NT2/D1 (cell line): Measurements from ENCODE around the gene RGS2.

ENCODE experiments used
- DNase-seq: peaks from one replicate; pipeline ENCODE4 v3.0.0-alpha.2; 2011; ENCODE audit warnings: low read depth, low spot score
- H3K27me3 ChIP-seq: 2 replicates; pipeline ENCODE4 v1.6.0; 2011; ENCODE audit warnings: mild to moderate bottlenecking; ENCODE audit not compliant: insufficient read length, insufficient read depth
- H3K36me3 ChIP-seq: 2 replicates; pipeline ENCODE4 v1.6.1; 2011; ENCODE audit warnings: mild to moderate bottlenecking, low read length, mixed read lengths; ENCODE audit not compliant: insufficient read depth, insufficient read length
- H3K4me1 ChIP-seq: 2 replicates; pipeline ENCODE4 v1.5.1; 2011; ENCODE audit not compliant: insufficient read depth, insufficient read length
- H3K4me3 ChIP-seq: 2 replicates; pipeline ENCODE4 v1.5.1; 2011; ENCODE audit warnings: low read depth; ENCODE audit not compliant: insufficient read length
- H3K9ac ChIP-seq: 2 replicates; pipeline ENCODE4 v1.6.0; 2011; ENCODE audit warnings: low read depth; ENCODE audit not compliant: insufficient read length
- H3K9me3 ChIP-seq: 2 replicates; pipeline ENCODE4 v1.5.1; 2011; ENCODE audit warnings: mild to moderate bottlenecking, low read length; ENCODE audit not compliant: insufficient read depth
- SUZ12 ChIP-seq: IDR thresholded peaks from 2 replicates; pipeline ENCODE4 v1.6.1; 2011; ENCODE audit not compliant: insufficient read length, insufficient read depth; ENCODE audit errors: extremely low read depth
- YY1 ChIP-seq: IDR thresholded peaks from 2 replicates; pipeline ENCODE4 v1.6.1; 2011; ENCODE audit not compliant: insufficient read length, insufficient read depth
- ZNF274 ChIP-seq: IDR thresholded peaks from 2 replicates; pipeline ENCODE4 v1.6.1; 2011; ENCODE audit warnings: mild to moderate bottlenecking, low read depth, low read length

The RGS2 gene

DNA sequence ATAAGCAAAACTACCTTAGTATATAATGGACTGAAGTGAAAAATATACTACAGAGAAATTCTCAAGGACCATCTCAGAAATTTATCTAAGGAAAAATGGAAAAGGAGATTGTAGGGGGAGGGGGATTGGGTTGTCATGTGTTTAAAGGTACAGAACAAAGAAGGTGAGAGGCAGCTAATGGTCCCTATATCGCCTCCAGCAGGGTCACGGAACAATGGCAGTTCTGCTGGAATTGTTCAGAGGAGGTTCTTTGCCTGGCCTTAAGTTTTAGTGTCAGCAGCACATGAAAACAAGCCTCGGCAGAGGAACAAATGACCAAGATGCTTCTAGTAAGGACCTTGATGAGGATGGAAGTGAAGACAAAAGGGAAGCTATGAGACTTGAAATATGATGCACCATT, 42.0 kb upstream of the RGS2 start:
- peak; percentile 9 for DNase-seq
- no peak overlapping the region for H3K4me3 ChIP-seq
- no peaks in the 10 kb centered on the region for H3K9me3 ChIP-seq
- no peaks in the 10 kb centered on the region for H3K4me1 ChIP-seq
- TF ChIP-seq ZNF274 = no peak
- no peak for TF ChIP-seq SUZ12
- no peak for TF ChIP-seq YY1
- H3K27me3 ChIP-seq = no peaks in the 10 kb centered on the region
- H3K9ac ChIP-seq = no peak overlapping the region
- H3K36me3 ChIP-seq = no peaks in the 10 kb centered on the region

DNA sequence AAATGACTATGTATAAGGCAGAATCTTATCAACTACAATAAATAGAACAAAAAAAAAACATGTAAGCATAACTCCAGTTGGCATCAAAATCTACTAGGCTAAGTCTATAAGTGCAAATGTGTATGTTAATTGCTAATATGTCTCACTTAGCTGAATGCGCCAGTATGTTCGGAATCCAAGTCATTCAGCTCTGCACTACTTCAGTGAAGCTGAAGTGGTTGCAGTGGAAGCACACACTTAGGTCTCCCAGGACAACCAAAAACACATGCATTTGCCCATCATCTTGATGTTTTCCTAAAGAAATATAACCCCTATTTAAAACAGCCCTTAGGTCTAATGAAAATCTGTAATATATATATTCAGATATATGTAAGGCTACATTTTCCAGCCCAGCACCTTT, 41.0 kb upstream of the RGS2 start:
- no peak for TF ChIP-seq YY1
- no peak for TF ChIP-seq SUZ12
- TF ChIP-seq ZNF274 = no peak
- no peaks in the 10 kb centered on the region for H3K4me1 ChIP-seq
- no peak overlapping the region for H3K9ac ChIP-seq
- H3K27me3 ChIP-seq = no peaks in the 10 kb centered on the region
- H3K4me3 ChIP-seq = no peak overlapping the region
- no peak for DNase-seq
- no peaks in the 10 kb centered on the region for H3K9me3 ChIP-seq
- H3K36me3 ChIP-seq = no peaks in the 10 kb centered on the region

DNA sequence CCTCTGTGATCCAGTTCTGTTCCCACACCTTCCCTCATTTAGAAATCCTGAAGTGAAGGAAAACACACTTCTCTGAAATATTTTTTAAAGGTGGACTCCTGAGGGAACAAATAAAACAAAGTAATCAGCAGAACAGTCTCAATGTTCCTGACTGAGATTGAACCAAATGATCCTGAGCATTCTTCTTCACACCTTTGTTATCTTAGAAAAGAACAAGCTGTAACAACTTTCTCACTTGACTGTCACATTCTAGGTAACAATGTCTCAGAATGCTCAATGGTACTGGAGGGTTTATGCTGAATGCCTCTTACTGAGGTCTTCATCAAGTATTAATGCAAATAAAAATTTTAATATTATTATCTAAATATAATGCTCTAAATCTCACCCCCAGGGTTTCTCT, 40.4 kb upstream of the RGS2 start:
- Histone ChIP-seq H3K4me3 (no peak overlapping the region), H3K9me3 (no peaks in the 10 kb centered on the region), H3K9ac (no peak overlapping the region), H3K27me3 (no peaks in the 10 kb centered on the region), H3K4me1 (no peaks in the 10 kb centered on the region), H3K36me3 (no peaks in the 10 kb centered on the region)
- DNase-seq = no peak
- no peak for TF ChIP-seq SUZ12
- no peak for TF ChIP-seq ZNF274
- TF ChIP-seq YY1 = no peak

DNA sequence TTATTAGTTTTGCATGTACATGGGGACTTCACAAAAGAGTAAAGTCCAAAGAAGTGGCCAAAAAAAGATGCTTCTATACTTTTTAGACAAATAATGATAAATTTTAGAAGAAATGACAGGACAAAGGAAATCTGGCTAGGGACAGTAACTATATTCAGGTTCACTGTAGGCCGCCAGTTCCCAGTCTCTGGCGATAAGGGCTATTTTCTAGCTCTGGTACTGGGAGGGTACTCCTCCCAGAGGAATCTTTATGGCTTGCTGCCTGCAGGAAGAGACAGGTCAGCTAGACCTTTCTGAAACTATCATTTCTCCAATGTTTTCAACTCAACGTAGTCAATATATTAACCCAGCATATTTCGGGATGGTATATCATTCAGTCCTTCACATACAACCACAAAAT, 37.5 kb upstream of the RGS2 start:
- Histone ChIP-seq H3K4me3 (no peak overlapping the region), H3K4me1 (no peaks in the 10 kb centered on the region), H3K36me3 (no peaks in the 10 kb centered on the region), H3K9me3 (no peaks in the 10 kb centered on the region), H3K9ac (no peak overlapping the region), H3K27me3 (no peaks in the 10 kb centered on the region)
- no peak for DNase-seq
- no peak for TF ChIP-seq SUZ12

DNA sequence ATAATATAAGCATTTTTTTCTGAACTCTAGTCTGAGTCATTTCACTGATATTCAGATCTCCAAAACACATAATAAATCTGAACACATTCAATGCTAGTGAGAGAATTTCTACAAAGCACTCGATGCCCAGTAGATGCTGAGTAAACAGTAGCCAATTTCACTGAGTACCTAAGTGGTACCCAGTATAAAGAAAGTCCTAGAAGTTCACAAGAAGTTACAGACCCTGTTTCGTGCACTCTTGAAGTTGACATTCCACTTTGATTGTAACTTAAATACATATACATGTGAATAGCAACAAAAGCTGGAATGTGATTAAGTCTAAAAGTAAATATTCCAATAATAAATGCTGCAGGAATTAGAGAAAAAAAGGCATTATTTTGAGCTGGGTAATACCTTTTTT, 33.2 kb upstream of the RGS2 start:
- no peak for TF ChIP-seq SUZ12
- H3K9me3 ChIP-seq = no peaks in the 10 kb centered on the region
- H3K9ac ChIP-seq = no peak overlapping the region
- H3K4me1 ChIP-seq = no peaks in the 10 kb centered on the region
- no peaks in the 10 kb centered on the region for H3K27me3 ChIP-seq
- no peak for DNase-seq
- H3K4me3 ChIP-seq = no peak overlapping the region
- H3K36me3 ChIP-seq = no peaks in the 10 kb centered on the region

DNA sequence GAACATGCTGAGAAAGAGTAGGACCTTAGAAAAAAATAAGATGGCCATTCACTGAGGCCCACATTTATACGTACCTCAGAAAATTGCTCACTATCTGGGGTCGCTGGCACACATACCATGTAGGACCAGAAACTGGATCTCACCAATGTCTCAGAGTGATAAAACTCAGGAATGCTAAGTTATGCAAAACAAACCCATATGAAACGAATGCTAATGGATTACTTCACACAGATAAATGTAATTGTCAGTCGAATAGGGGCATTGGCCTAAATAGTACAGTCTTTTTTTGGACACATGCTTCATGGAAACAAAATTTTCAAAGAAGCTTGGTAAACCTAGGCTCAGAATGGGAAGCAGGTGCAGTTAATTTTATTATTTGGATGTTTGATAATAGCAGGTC, 32.6 kb upstream of the RGS2 start:
- Histone ChIP-seq H3K4me3 (no peak overlapping the region), H3K9ac (no peak overlapping the region), H3K27me3 (no peaks in the 10 kb centered on the region), H3K9me3 (no peaks in the 10 kb centered on the region), H3K36me3 (no peaks in the 10 kb centered on the region), H3K4me1 (no peaks in the 10 kb centered on the region)
- TF ChIP-seq YY1 (no peak), SUZ12 (no peak), ZNF274 (no peak)
- DNase-seq = no peak

DNA sequence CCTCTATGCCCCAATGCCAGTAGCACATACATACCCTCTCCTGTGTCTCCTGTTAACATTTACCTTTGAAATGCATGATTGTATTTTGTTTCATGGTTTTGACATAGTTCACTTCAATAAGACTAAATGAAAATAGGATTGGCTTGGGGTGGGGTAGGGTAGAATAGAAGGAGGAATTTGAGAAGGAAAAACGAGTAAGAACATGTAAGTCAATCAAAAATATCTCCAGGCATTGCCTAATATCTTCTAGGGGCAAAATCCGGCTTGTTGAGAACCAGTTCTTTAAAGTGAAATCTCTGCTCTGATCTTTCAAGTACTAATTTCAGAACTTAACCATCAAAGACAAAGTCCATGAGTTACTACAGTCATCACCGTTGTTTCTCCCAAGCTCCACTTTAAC, 31.8 kb upstream of the RGS2 start:
- Histone ChIP-seq H3K4me3 (no peak overlapping the region), H3K4me1 (no peaks in the 10 kb centered on the region), H3K9ac (no peak overlapping the region), H3K9me3 (no peaks in the 10 kb centered on the region), H3K36me3 (no peaks in the 10 kb centered on the region), H3K27me3 (no peaks in the 10 kb centered on the region)
- no peak for TF ChIP-seq YY1
- TF ChIP-seq ZNF274 = no peak
- no peak for TF ChIP-seq SUZ12
- DNase-seq = no peak

DNA sequence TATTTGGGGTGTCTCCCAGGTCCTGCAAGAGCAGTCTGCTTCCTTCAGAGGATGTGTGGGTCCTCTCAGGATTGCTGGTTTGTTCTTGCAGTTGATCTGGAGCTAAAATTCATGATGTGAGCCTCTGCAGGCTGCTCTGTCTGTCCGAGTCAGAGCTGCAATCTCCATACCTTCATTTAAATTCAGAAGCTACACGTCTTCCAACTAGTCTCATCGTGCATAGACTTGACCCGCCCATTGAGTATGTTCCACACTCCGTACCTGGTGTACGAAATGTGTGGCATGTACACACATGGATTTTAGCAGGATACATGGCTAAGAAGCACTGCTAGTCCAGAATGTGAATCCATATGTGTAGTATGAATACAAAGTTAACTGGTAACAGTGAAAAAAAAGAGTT, 25.0 kb upstream of the RGS2 start:
- TF ChIP-seq ZNF274 (no peak), YY1 (no peak), SUZ12 (no peak)
- Histone ChIP-seq H3K9ac (no peak overlapping the region), H3K4me1 (no peaks in the 10 kb centered on the region), H3K9me3 (no peaks in the 10 kb centered on the region), H3K4me3 (no peak overlapping the region), H3K36me3 (no peaks in the 10 kb centered on the region), H3K27me3 (no peaks in the 10 kb centered on the region)
- DNase-seq = no peak
